ENCODE measurements around the gene TMEM91. TPM values are rescaled to one million over a fixed set of nuclear protein-coding genes. Genes with fewer than 3 reads are reported as not detected.

TMEM91 gene
- total and polyA plus RNA-seq, 2 of the 13 experiments (the other 11 are each of a cell fraction or from before 2014, with no cell fraction given), result 6.3 to 10.3 TPM

DNA sequence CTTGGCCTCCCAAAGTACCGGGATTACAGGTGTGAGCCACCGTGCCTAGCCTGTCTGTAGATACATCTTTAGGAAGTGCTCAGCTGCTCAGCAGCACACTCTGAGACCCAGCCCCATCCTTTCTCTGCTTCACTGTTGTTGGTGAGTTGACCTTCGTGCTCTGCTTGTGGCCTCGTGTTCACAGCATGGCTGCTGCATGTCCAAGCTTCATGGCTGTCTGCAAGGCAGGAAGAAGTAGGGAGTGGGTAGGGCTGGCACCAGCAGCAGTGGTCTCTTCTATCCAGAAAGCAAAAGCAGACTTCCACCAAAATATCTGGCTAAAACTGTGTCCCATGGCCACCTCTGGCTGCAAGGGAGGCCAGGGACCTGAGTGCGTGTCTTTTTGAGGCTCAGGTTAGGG, 36.6 kb downstream of the TMEM91 start (continued):
- TF ChIP-seq ZNF644 (CRISPR knock-in tag; IDR thresholded peaks at IDR 0.05; ENCODE audit: low read depth) (no peak), RFXANK (CRISPR knock-in tag; IDR thresholded peaks at IDR 0.05) (no peak), ZNF7 (CRISPR knock-in tag; IDR thresholded peaks at IDR 0.05) (no peak), HNF4A (CRISPR knock-in tag; IDR thresholded peaks at IDR 0.05) (peak; percentile 34; the same call in 1 of the 2 replicates), ZNF121 (CRISPR knock-in tag; IDR thresholded peaks at IDR 0.05) (no peak), MAF1 (CRISPR knock-in tag; IDR thresholded peaks at IDR 0.05; ENCODE audit: borderline replicate concordance) (no peak), CCDC6 (CRISPR knock-in tag; IDR thresholded peaks at IDR 0.05) (no peak), HDAC1 (CRISPR knock-in tag; IDR thresholded peaks at IDR 0.05) (no peak), SIN3B (IDR thresholded peaks at IDR 0.05; ENCODE audit: low read length) (no peak), ZNF772 (CRISPR knock-in tag; IDR thresholded peaks at IDR 0.05) (no peak)
- TF ChIP-seq, protein P1, sequence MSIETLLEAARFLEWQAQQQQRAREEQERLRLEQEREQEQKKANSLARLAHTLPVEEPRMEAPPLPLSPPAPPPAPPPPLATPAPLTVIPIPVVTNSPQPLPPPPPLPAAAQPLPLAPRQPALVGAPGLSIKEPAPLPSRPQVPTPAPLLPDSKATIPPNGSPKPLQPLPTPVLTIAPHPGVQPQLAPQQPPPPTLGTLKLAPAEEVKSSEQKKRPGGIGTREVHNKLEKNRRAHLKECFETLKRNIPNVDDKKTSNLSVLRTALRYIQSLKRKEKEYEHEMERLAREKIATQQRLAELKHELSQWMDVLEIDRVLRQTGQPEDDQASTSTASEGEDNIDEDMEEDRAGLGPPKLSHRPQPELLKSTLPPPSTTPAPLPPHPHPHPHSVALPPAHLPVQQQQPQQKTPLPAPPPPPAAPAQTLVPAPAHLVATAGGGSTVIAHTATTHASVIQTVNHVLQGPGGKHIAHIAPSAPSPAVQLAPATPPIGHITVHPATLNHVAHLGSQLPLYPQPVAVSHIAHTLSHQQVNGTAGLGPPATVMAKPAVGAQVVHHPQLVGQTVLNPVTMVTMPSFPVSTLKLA (IDR thresholded peaks at IDR 0.05), result no peak
- TF ChIP-seq, protein P2, sequence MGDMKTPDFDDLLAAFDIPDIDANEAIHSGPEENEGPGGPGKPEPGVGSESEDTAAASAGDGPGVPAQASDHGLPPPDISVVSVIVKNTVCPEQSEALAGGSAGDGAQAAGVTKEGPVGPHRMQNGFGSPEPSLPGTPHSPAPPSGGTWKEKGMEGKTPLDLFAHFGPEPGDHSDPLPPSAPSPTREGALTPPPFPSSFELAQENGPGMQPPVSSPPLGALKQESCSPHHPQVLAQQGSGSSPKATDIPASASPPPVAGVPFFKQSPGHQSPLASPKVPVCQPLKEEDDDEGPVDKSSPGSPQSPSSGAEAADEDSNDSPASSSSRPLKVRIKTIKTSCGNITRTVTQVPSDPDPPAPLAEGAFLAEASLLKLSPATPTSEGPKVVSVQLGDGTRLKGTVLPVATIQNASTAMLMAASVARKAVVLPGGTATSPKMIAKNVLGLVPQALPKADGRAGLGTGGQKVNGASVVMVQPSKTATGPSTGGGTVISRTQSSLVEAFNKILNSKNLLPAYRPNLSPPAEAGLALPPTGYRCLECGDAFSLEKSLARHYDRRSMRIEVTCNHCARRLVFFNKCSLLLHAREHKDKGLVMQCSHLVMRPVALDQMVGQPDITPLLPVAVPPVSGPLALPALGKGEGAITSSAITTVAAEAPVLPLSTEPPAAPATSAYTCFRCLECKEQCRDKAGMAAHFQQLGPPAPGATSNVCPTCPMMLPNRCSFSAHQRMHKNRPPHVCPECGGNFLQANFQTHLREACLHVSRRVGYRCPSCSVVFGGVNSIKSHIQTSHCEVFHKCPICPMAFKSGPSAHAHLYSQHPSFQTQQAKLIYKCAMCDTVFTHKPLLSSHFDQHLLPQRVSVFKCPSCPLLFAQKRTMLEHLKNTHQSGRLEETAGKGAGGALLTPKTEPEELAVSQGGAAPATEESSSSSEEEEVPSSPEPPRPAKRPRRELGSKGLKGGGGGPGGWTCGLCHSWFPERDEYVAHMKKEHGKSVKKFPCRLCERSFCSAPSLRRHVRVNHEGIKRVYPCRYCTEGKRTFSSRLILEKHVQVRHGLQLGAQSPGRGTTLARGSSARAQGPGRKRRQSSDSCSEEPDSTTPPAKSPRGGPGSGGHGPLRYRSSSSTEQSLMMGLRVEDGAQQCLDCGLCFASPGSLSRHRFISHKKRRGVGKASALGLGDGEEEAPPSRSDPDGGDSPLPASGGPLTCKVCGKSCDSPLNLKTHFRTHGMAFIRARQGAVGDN (CRISPR knock-in tag; IDR thresholded peaks at IDR 0.05), result peak; percentile 85
- TF ChIP-seq, protein P3, sequence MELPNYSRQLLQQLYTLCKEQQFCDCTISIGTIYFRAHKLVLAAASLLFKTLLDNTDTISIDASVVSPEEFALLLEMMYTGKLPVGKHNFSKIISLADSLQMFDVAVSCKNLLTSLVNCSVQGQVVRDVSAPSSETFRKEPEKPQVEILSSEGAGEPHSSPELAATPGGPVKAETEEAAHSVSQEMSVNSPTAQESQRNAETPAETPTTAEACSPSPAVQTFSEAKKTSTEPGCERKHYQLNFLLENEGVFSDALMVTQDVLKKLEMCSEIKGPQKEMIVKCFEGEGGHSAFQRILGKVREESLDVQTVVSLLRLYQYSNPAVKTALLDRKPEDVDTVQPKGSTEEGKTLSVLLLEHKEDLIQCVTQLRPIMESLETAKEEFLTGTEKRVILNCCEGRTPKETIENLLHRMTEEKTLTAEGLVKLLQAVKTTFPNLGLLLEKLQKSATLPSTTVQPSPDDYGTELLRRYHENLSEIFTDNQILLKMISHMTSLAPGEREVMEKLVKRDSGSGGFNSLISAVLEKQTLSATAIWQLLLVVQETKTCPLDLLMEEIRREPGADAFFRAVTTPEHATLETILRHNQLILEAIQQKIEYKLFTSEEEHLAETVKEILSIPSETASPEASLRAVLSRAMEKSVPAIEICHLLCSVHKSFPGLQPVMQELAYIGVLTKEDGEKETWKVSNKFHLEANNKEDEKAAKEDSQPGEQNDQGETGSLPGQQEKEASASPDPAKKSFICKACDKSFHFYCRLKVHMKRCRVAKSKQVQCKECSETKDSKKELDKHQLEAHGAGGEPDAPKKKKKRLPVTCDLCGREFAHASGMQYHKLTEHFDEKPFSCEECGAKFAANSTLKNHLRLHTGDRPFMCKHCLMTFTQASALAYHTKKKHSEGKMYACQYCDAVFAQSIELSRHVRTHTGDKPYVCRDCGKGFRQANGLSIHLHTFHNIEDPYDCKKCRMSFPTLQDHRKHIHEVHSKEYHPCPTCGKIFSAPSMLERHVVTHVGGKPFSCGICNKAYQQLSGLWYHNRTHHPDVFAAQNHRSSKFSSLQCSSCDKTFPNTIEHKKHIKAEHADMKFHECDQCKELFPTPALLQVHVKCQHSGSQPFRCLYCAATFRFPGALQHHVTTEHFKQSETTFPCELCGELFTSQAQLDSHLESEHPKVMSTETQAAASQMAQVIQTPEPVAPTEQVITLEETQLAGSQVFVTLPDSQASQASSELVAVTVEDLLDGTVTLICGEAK (IDR thresholded peaks at IDR 0.05), result no peak
- TF ChIP-seq, protein P3 (CRISPR knock-in tag; IDR thresholded peaks at IDR 0.05), result 0 out of 2 replicates have a peak, but pooled peaks have one; percentile 27
- TF ChIP-seq, protein P4, sequence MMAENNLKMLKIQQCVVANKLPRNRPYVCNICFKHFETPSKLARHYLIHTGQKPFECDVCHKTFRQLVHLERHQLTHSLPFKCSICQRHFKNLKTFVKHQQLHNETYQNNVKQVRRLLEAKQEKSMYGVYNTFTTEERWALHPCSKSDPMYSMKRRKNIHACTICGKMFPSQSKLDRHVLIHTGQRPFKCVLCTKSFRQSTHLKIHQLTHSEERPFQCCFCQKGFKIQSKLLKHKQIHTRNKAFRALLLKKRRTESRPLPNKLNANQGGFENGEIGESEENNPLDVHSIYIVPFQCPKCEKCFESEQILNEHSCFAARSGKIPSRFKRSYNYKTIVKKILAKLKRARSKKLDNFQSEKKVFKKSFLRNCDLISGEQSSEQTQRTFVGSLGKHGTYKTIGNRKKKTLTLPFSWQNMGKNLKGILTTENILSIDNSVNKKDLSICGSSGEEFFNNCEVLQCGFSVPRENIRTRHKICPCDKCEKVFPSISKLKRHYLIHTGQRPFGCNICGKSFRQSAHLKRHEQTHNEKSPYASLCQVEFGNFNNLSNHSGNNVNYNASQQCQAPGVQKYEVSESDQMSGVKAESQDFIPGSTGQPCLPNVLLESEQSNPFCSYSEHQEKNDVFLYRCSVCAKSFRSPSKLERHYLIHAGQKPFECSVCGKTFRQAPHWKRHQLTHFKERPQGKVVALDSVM (CRISPR knock-in tag; IDR thresholded peaks at IDR 0.05), result no peak

Data from HepG2 (cell line).